HepG2 (cell line): Measurements from ENCODE around the gene SERAC1. TPM values are rescaled to one million over a fixed set of nuclear protein-coding genes. Genes with fewer than 3 reads are reported as not detected.
A peak's percentile ranks its signal among the peaks of the same experiment; 100 is the strongest.

Source experiments
- ARNT2 ChIP-seq: sonication (generic); formaldehyde crosslinking; IDR thresholded peaks from 2 replicates; pipeline ENCODE4 v1.8.0; 2022; ENCODE audit warnings: mild to moderate bottlenecking, low read depth, missing genetic modification reagents, moderate library complexity
- HOMEZ ChIP-seq: IDR thresholded peaks from 2 replicates; pipeline ENCODE4 v1.6.1; 2016; ENCODE audit warnings: low read depth
- HOXD1 ChIP-seq: sonication (generic); formaldehyde crosslinking; IDR thresholded peaks from 2 replicates; pipeline ENCODE4 v1.5.0; 2020; ENCODE audit warnings: missing genetic modification reagents
- MAX ChIP-seq: IDR thresholded peaks from 2 replicates; pipeline ENCODE4 v1.6.1; 2012; ENCODE audit warnings: inconsistent platforms
- RNF2 ChIP-seq: fragments of 450-650 bp; conservative IDR thresholded peaks from 2 replicates; pipeline ENCODE4 v1.6.1; 2016; ENCODE audit warnings: low read depth
- RXRB ChIP-seq: IDR thresholded peaks from 2 replicates; pipeline ENCODE4 v1.6.1; 2016; ENCODE audit warnings: borderline replicate concordance, missing genetic modification reagents, missing compliant biosample characterization
- SRF ChIP-seq: IDR thresholded peaks from 2 replicates; pipeline ENCODE4 v1.6.1; 2011; ENCODE audit warnings: mild to moderate bottlenecking, low read depth, low read length, moderate library complexity
- THAP8 ChIP-seq: sonication (generic); formaldehyde crosslinking; IDR thresholded peaks from 2 replicates; pipeline ENCODE4 v1.5.1; 2020; ENCODE audit warnings: missing genetic modification reagents, mild to moderate bottlenecking, borderline replicate concordance
- THAP9 ChIP-seq: sonication (generic); formaldehyde crosslinking; IDR thresholded peaks from 2 replicates; pipeline ENCODE4; 2020; ENCODE audit warnings: missing genetic modification reagents, mild to moderate bottlenecking, borderline replicate concordance
- ZBTB34 ChIP-seq: sonication (generic); formaldehyde crosslinking; IDR thresholded peaks from 2 replicates; pipeline ENCODE4 v1.8.0; 2022; ENCODE audit warnings: mild to moderate bottlenecking, missing genetic modification reagents
- ZFP1 ChIP-seq: IDR thresholded peaks from 2 replicates; pipeline ENCODE4 v1.6.1; 2016
- ZKSCAN1 ChIP-seq: fragments of 150-350 bp; IDR thresholded peaks from 2 replicates; pipeline ENCODE4 v1.6.1; 2014; ENCODE audit warnings: low read length
- ZNF225 ChIP-seq: sonication (generic); formaldehyde crosslinking; IDR thresholded peaks from 2 replicates; pipeline ENCODE4 v1.4.0; 2020; ENCODE audit warnings: mild to moderate bottlenecking, missing genetic modification reagents
- ZNF274 ChIP-seq: sonication (generic); formaldehyde crosslinking; IDR thresholded peaks from 2 replicates; pipeline ENCODE4 v1.5.1; 2020; ENCODE audit warnings: mild to moderate bottlenecking, missing genetic modification reagents
- ZNF275 ChIP-seq: sonication (generic); formaldehyde crosslinking; IDR thresholded peaks from 2 replicates; pipeline ENCODE4 v1.8.0; 2022; ENCODE audit warnings: missing genetic modification reagents, mild to moderate bottlenecking, inconsistent platforms, borderline replicate concordance
- ZNF484 ChIP-seq: sonication (generic); formaldehyde crosslinking; IDR thresholded peaks from 2 replicates; pipeline ENCODE4 v1.5.1; 2020; ENCODE audit warnings: mild to moderate bottlenecking, low read depth, missing genetic modification reagents, borderline replicate concordance
- ZNF562 ChIP-seq: sonication (generic); formaldehyde crosslinking; IDR thresholded peaks from 2 replicates; pipeline ENCODE4 v1.8.0; 2022; ENCODE audit warnings: missing genetic modification reagents, borderline replicate concordance
- ZNF652 ChIP-seq: IDR thresholded peaks from 2 replicates; pipeline ENCODE4 v1.6.1; 2016; ENCODE audit warnings: low read depth, borderline replicate concordance
- ZNF672 ChIP-seq: sonication (generic); formaldehyde crosslinking; IDR thresholded peaks from 2 replicates; pipeline ENCODE4 v1.8.1; 2022; ENCODE audit warnings: missing genetic modification reagents
- ZNF749 ChIP-seq: sonication (generic); formaldehyde crosslinking; IDR thresholded peaks from 2 replicates; pipeline ENCODE4 v1.8.0; 2022; ENCODE audit warnings: mild to moderate bottlenecking, missing genetic modification reagents, moderate library complexity, borderline replicate concordance
- ZNF770 ChIP-seq: sonication (generic); formaldehyde crosslinking; IDR thresholded peaks from 2 replicates; pipeline ENCODE4 v1.5.0; 2020; ENCODE audit warnings: mild to moderate bottlenecking, missing genetic modification reagents
- ZSCAN25 ChIP-seq: sonication (generic); formaldehyde crosslinking; IDR thresholded peaks from 2 replicates; pipeline ENCODE4 v1.8.0; 2022; ENCODE audit warnings: mild to moderate bottlenecking, missing genetic modification reagents
- polyA plus RNA-seq, 8 experiments: library from polyadenylated mRNA; depleted of rRNA in 3 of 8; stranded (reverse) in 7 of 8; unstranded in 1 of 8; fragments of >200 nt; fragmentation: Illumina TruSeq in 4 of 8; extraction: Trizol in 4 of 8; gene quantifications; 2 replicates each; pipeline versions ENCODE4 v1.2.1 to v1.2.3, GENCODE V29; 2011 to 2016; ENCODE audit warnings: low read depth in 4 of 8, missing spikeins in 1 of 8, mixed read lengths in 1 of 8; ENCODE audit not compliant: insufficient read depth in 1 of 8
- total RNA-seq, 5 experiments: library from RNA; depleted of rRNA; stranded (reverse); fragments of >200 nt; fragmentation: Illumina TruSeq; extraction: Trizol; gene quantifications; 2 replicates each; pipeline ENCODE4 v1.2.3, GENCODE V29; 2016; ENCODE audit warnings: low read depth in 1 of 5

SERAC1 gene
- total and polyA plus RNA-seq, 2 of the 13 experiments (the other 11 are each of a cell fraction or from before 2014, with no cell fraction given), result 4.5 to 8.1 TPM

- TF ChIP-seq HOMEZ (CRISPR knock-in tag) (no peak), ZNF274 (CRISPR knock-in tag) (peak; percentile 69), HOXD1 (CRISPR knock-in tag) (peak; percentile 68), ZNF562 (CRISPR knock-in tag) (no peak), MAX (peak; percentile 66), ZBTB34 (CRISPR knock-in tag) (no peak), ZNF225 (CRISPR knock-in tag) (no peak), ZFP1 (CRISPR knock-in tag) (0 out of 2 replicates have a peak, but pooled peaks have one; percentile 10), ARNT2 (CRISPR knock-in tag) (no peak), THAP8 (CRISPR knock-in tag) (0 out of 2 replicates have a peak, but pooled peaks have one; percentile 49), ZNF275 (no peak), SRF (no peak), ZNF672 (CRISPR knock-in tag) (0 out of 2 replicates have a peak, but pooled peaks have one; percentile 15), ZNF749 (CRISPR knock-in tag) (no peak), RXRB (CRISPR knock-in tag) (no peak), THAP9 (CRISPR knock-in tag) (no peak), ZNF652 (CRISPR knock-in tag) (no peak), RNF2 (no peak), ZNF770 (CRISPR knock-in tag) (no peak), ZNF484 (no peak), ZSCAN25 (0 out of 2 replicates have a peak, but pooled peaks have one; percentile 44), ZKSCAN1 (no peak)
These were observed at the start of gene SERAC1 (continued) for GRCh38 chr6:158168040-158168289.
